ENCODE results near the gene PCDH1. TPM values are rescaled to one million over a fixed set of nuclear protein-coding genes. Genes with fewer than 3 reads are reported as not detected.

Gene PCDH1
- total RNA-seq, 4 donors from 2014 or later, result 10.6 to 148 (median 50.6) TPM

- ATAC-seq (ENCODE audit: low FRiP score), result no peak
- no peak for TF ChIP-seq CTCF (IDR thresholded peaks at IDR 0.05)
- no peak for DNase-seq (ENCODE audit: low spot score)
These were observed 39.5 kb upstream of the PCDH1 start for GRCh38 chr5:141917760-141918159.

GRCh38 chr5:141916522-141916921, 38.3 kb upstream of the PCDH1 start:
- TF ChIP-seq CTCF (IDR thresholded peaks at IDR 0.05), result no peak

GRCh38 chr5:141915881-141916336, 37.7 kb upstream of the PCDH1 start:
- ATAC-seq (ENCODE audit: low FRiP score), result no peak
- no peak for DNase-seq (ENCODE audit: low spot score)
- TF ChIP-seq CTCF (IDR thresholded peaks at IDR 0.05), result no peak

More at GRCh38 chr5:141916522-141916921, 38.3 kb upstream of the PCDH1 start:
- no peak for DNase-seq (ENCODE audit: low spot score)
- ATAC-seq (ENCODE audit: low FRiP score), result no peak

GRCh38 chr5:141914797-141915196, 36.6 kb upstream of the PCDH1 start:
- TF ChIP-seq CTCF (IDR thresholded peaks at IDR 0.05), result no peak
- DNase-seq (ENCODE audit: low spot score) (no peak), ATAC-seq (ENCODE audit: low FRiP score) (no peak)

- DNase-seq (ENCODE audit: low spot score) (no peak), ATAC-seq (ENCODE audit: low FRiP score) (peak; percentile 41)
- TF ChIP-seq CTCF (IDR thresholded peaks at IDR 0.05), result no peak
These were observed 36.1 kb upstream of the PCDH1 start for GRCh38 chr5:141914199-141914743.

DNA sequence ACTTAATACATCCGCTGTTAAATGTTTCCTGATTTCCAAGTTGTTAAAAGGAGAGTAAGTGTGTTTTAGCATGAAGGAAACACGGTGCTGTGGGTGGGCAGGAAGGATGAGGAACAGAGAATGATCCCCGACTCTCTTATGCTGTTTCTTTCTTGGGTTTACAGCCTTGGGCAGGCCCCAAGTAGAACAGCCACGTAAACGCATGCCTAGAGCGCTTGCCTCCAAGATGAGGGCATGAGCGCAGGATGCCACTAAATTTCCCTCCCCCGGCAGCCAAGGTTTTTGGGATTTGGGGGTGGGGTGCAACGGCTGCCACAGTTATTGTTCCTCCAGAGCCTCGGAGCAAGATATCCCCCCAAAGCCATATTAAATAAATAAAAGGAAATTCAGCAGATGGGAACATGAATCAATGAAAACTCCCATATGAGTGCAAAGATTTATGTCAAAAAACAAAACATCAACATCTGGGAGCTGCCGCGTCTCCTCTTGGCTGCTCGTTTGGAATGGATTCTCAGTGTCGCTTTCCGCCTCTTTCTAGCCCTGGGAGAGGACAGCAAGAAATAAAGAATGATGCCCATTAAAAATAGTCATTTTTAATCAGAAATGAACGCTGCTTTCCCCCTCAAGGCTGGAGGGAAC, 35.5 kb upstream of the PCDH1 start:
- no peak for ATAC-seq (ENCODE audit: low FRiP score)
- TF ChIP-seq CTCF (IDR thresholded peaks at IDR 0.05), result no peak
- DNase-seq (ENCODE audit: low spot score), result no peak

DNA sequence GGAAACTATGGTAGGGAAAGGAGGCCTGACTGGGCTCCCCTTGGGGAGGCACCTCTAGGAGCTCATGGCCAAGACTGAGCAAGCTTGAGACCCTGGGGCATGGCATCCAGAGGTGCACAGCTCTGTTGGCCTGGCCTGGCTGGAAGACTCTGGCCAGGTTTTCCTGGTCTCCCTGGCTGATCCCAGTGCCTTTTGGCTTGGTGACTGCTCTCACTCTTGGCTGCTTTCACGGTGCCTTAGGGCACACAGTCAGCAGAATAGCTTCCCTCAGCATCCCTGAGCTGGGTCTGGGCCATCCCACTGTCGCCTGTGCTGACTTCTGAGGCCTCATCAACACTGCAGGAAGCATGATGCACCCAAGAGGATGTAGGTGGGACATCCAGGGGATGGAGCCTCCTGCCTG, 32.1 kb upstream of the PCDH1 start:
- no peak for TF ChIP-seq CTCF (IDR thresholded peaks at IDR 0.05)
- no peak for DNase-seq (ENCODE audit: low spot score)
- ATAC-seq (ENCODE audit: low FRiP score), result no peak
